ENCODE results near the gene TTLL10.

- TF ChIP-seq CTCF (IDR thresholded peaks at IDR 0.05 in 8 of 11, conservative IDR thresholded peaks at IDR 0.05 in 3 of 11) (no peak), POLR2A (IDR thresholded peaks at IDR 0.05) (peak in 1 of 3 donors; percentile 3)
Measured at GRCh38 chr1:1232208-1232795, 58.6 kb downstream of the TTLL10 start, which contains the start of gene B3GALT6.

All from spleen (tissue), 7 donors.